ENCODE measurements around the gene KRT40.

KRT40 gene

GRCh38 chr17:40997361-40997760, 13.2 kb upstream of the KRT40 start:
- DNase-seq (ENCODE audit: low read depth in 3 of 3, low spot score in 1 of 3), result no peak

GRCh38 chr17:40996829-40997228, 12.7 kb upstream of the KRT40 start:
- DNase-seq (ENCODE audit: low read depth in 3 of 3, low spot score in 1 of 3), result no peak

GRCh38 chr17:40995116-40995515, 11.0 kb upstream of the KRT40 start:
- no peak for DNase-seq (ENCODE audit: low read depth in 3 of 3, low spot score in 1 of 3)

GRCh38 chr17:40993839-40994238, 9.7 kb upstream of the KRT40 start, which contains the start of gene KRTAP3-3:
Gene KRTAP3-3 (minus strand): TSS chr17:40994164. CDS start chr17:40994097, 67 bp downstream.
- DNase-seq (ENCODE audit: low read depth in 3 of 3, low spot score in 1 of 3), result no peak

- DNase-seq (ENCODE audit: low read depth in 3 of 3, low spot score in 1 of 3), result no peak
Observed at GRCh38 chr17:40993084-40993483, 9.0 kb upstream of the KRT40 start.

GRCh38 chr17:40992666-40993065, 8.5 kb upstream of the KRT40 start:
- DNase-seq (ENCODE audit: low read depth in 3 of 3, low spot score in 1 of 3), result no peak

GRCh38 chr17:40986920-40987319, 2.8 kb upstream of the KRT40 start:
- no peak for DNase-seq (ENCODE audit: low read depth in 3 of 3, low spot score in 1 of 3)

- no peak for DNase-seq (ENCODE audit: low read depth in 3 of 3, low spot score in 1 of 3)
Observed at GRCh38 chr17:40981115-40981514, 3.0 kb downstream of the KRT40 start.

GRCh38 chr17:40980596-40980995, 3.5 kb downstream of the KRT40 start:
- no peak for DNase-seq (ENCODE audit: low read depth in 3 of 3, low spot score in 1 of 3)

GRCh38 chr17:40980117-40980516, 4.0 kb downstream of the KRT40 start:
- DNase-seq (ENCODE audit: low read depth in 3 of 3, low spot score in 1 of 3), result no peak

- DNase-seq (ENCODE audit: low read depth in 3 of 3, low spot score in 1 of 3), result no peak
Observed at GRCh38 chr17:40978575-40979151, 5.5 kb downstream of the KRT40 start.

- no peak for DNase-seq (ENCODE audit: low read depth in 3 of 3, low spot score in 1 of 3)
Observed at GRCh38 chr17:40975516-40975915, 8.6 kb downstream of the KRT40 start.

- no peak for DNase-seq (ENCODE audit: low read depth in 3 of 3, low spot score in 1 of 3)
Observed at GRCh38 chr17:40974366-40974765, 9.8 kb downstream of the KRT40 start.

- DNase-seq (ENCODE audit: low read depth in 3 of 3, low spot score in 1 of 3), result no peak
Observed at GRCh38 chr17:40967582-40967981, 16.5 kb downstream of the KRT40 start.

GRCh38 chr17:40966848-40967247, 17.3 kb downstream of the KRT40 start, which contains the start of gene KRT39:
Gene KRT39 (minus strand): TSS chr17:40966948. CDS start chr17:40966856, 92 bp downstream.
- no peak for DNase-seq (ENCODE audit: low read depth in 3 of 3, low spot score in 1 of 3)

GRCh38 chr17:40963838-40964237, 20.3 kb downstream of the KRT40 start:
- no peak for DNase-seq (ENCODE audit: low read depth in 3 of 3, low spot score in 1 of 3)

- DNase-seq (ENCODE audit: low read depth in 3 of 3, low spot score in 1 of 3), result no peak
Observed at GRCh38 chr17:40962059-40962561, 22.0 kb downstream of the KRT40 start.

GRCh38 chr17:40961591-40961990, 22.5 kb downstream of the KRT40 start:
- no peak for DNase-seq (ENCODE audit: low read depth in 3 of 3, low spot score in 1 of 3)

GRCh38 chr17:40960144-40960543, 24.0 kb downstream of the KRT40 start:
- no peak for DNase-seq (ENCODE audit: low read depth in 3 of 3, low spot score in 1 of 3)

- DNase-seq (ENCODE audit: low read depth in 3 of 3, low spot score in 1 of 3), result no peak
Observed at GRCh38 chr17:40958086-40958953, 25.8 kb downstream of the KRT40 start.

- no peak for DNase-seq (ENCODE audit: low read depth in 3 of 3, low spot score in 1 of 3)
Observed at GRCh38 chr17:40956401-40957254, 27.5 kb downstream of the KRT40 start.
